Measurements from ENCODE around the gene FAM131A. TPM values are rescaled to one million over a fixed set of nuclear protein-coding genes. Genes with fewer than 3 reads are reported as not detected.

FAM131A gene, protein sequence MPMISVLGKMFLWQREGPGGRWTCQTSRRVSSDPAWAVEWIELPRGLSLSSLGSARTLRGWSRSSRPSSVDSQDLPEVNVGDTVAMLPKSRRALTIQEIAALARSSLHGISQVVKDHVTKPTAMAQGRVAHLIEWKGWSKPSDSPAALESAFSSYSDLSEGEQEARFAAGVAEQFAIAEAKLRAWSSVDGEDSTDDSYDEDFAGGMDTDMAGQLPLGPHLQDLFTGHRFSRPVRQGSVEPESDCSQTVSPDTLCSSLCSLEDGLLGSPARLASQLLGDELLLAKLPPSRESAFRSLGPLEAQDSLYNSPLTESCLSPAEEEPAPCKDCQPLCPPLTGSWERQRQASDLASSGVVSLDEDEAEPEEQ
- 13.9 and 14.4 TPM in 2 replicates for total RNA-seq (2014; rRNA removed; shearing (Covaris generic))

DNA sequence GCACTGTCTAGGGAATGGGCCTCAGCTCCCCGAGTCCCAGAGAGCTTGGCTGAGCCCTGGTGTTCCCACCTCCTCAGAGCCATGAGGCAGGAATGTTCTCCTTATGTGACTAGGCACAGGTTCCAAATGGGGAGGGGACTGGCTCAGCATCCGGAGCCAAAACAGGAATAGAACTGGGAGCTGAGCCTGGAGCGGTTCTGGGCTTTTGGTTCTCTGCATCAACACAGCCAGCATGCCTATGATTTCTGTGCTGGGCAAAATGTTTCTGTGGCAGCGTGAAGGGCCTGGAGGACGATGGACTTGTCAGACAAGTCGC lies at the start of gene FAM131A:
Gene FAM131A (plus strand): TSS at position 202 of the 316 bp plus-strand sequence. CDS start 31 bp downstream, at position 233.
- H3K4me3 ChIP-seq: peak within 1 kb of the TSS; percentile 54
- peaks cover 67% of the 10 kb centered on the region for H3K4me1 ChIP-seq (replicated peaks)
- H3K36me3 ChIP-seq: peaks cover 35% of the 10 kb centered on the region
- no peak for DNase-seq (ENCODE audit: low read depth in 1 of 2, low spot score in 2 of 2)
- no peaks in the 10 kb centered on the region for H3K27me3 ChIP-seq (replicated peaks)
- no peaks in the 10 kb centered on the region for H3K9me3 ChIP-seq (replicated peaks)
- H3K27ac ChIP-seq: no peak within 1 kb of the TSS

DNA sequence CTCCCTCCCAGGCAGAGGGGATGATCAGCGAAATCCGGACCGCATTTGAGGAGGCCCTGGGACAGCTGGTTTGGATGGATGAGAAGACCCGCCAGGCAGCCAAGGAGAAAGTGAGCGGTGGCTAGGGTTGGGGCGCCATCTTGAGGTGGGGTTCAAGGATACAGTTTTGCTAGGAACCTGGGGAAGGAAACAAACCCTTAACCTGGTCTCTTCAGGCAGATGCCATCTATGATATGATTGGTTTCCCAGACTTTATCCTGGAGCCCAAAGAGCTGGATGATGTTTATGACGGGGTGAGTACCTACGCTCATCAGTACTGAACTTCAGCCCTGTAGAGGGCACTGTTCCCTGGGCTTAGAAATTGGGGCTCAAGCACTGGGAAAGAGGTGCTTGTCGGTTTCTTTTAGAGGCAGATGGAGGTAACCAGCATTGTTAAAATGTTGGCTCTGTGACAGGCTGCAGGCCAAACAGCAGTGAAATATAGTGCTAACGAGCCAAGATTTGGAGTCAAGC lies 47.9 kb upstream of the FAM131A start:
- peak; percentile 30 to 58 for DNase-seq (ENCODE audit: low read depth in 1 of 2, low spot score in 2 of 2)
- Histone ChIP-seq H3K27ac (no peak overlapping the region), H3K27me3 (replicated peaks) (0 out of 2 replicates have a peak, but pooled peaks cover 3% of the 10 kb centered on the region), H3K4me1 (replicated peaks) (no peaks in the 10 kb centered on the region), H3K4me3 (no peak overlapping the region), H3K9me3 (replicated peaks) (no peaks in the 10 kb centered on the region), H3K36me3 (no peaks in the 10 kb centered on the region)

- no peak overlapping the region for H3K4me3 ChIP-seq
- H3K4me1 ChIP-seq (replicated peaks): no peaks in the 10 kb centered on the region
- 0 out of 2 replicates have a peak, but pooled peaks cover 3% of the 10 kb centered on the region for H3K27me3 ChIP-seq (replicated peaks)
- no peaks in the 10 kb centered on the region for H3K9me3 ChIP-seq (replicated peaks)
- DNase-seq (ENCODE audit: low read depth in 1 of 2, low spot score in 2 of 2): no peak
- no peak overlapping the region for H3K27ac ChIP-seq
- H3K36me3 ChIP-seq: no peaks in the 10 kb centered on the region
Observed at GRCh38 chr3:184290331-184290730, 47.1 kb upstream of the FAM131A start.

GRCh38 chr3:184291044-184291737 lies 46.2 kb upstream of the FAM131A start:
- H3K27ac ChIP-seq: no peak overlapping the region
- H3K9me3 ChIP-seq (replicated peaks): no peaks in the 10 kb centered on the region
- 0 out of 2 replicates have a peak, but pooled peaks cover 3% of the 10 kb centered on the region for H3K27me3 ChIP-seq (replicated peaks)
- no peak for DNase-seq (ENCODE audit: low read depth in 1 of 2, low spot score in 2 of 2)
- H3K36me3 ChIP-seq: no peaks in the 10 kb centered on the region
- H3K4me3 ChIP-seq: no peak overlapping the region
- no peaks in the 10 kb centered on the region for H3K4me1 ChIP-seq (replicated peaks)

DNA sequence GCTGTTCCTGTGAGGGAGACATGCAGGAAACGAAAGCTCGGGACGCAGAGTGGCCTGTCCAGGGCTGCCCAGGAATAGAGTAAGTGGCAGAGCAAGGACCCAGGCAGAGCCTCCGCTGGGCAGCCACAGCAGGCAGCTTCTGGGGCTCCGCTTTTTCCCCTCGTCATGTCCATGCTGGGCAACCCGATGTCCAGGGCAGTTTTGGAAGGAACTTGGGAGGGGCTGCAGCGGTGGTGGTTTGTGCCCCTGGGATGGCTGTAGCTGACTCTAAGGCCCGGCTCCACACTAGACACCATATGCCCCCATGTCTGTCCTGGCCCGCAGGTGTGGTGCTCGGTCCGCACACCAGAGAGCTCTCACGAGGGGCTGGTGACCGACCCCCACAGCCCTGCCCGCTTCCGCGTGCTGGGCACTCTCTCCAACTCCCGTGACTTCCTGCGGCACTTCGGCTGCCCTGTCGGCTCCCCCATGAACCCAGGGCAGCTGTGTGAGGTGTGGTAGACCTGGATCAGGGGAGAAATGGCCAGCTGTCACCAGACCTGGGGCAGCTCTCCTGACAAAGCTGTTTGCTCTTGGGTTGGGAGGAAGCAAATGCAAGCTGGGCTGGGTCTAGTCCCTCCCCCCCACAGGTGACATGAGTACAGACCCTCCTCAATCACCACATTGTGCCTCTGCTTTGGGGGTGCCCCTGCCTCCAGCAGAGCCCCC lies 45.5 kb upstream of the FAM131A start:
- no peak overlapping the region for H3K4me3 ChIP-seq

GRCh38 chr3:184295771-184296170 lies 41.6 kb upstream of the FAM131A start:
- no peaks in the 10 kb centered on the region for H3K9me3 ChIP-seq (replicated peaks)
- H3K36me3 ChIP-seq: peaks cover 17% of the 10 kb centered on the region
- H3K4me1 ChIP-seq (replicated peaks): peaks cover 14% of the 10 kb centered on the region
- no peak overlapping the region for H3K4me3 ChIP-seq
- DNase-seq (ENCODE audit: low read depth in 1 of 2, low spot score in 2 of 2): no peak
- no peaks in the 10 kb centered on the region for H3K27me3 ChIP-seq (replicated peaks)
- H3K27ac ChIP-seq: no peak overlapping the region

More for the DNA sequence above, 45.5 kb upstream of the FAM131A start:
- Histone ChIP-seq H3K36me3 (no peaks in the 10 kb centered on the region), H3K4me1 (replicated peaks) (no peaks in the 10 kb centered on the region), H3K27me3 (replicated peaks) (0 out of 2 replicates have a peak, but pooled peaks cover 3% of the 10 kb centered on the region), H3K9me3 (replicated peaks) (no peaks in the 10 kb centered on the region), H3K27ac (no peak overlapping the region)
- DNase-seq (ENCODE audit: low read depth in 1 of 2, low spot score in 2 of 2): no peak

DNA sequence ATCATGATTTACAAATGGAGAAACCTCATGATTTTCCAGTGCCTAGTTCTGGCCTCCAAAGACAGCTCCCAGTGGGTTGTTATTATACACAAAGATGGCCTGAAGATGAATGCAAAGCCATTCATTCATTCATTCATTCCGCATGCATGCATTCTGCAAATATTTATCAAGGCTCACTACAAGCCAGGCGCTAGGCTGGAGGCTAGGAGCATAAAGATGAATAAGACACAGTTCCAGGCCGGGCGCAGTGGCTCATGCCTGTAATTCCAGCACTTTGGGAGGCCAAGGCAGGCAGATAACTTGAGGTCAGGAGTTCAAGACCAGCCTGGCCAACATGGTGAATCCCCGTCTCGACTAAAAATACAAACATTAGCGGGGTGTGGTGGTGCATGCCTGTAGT lies 40.8 kb upstream of the FAM131A start:
- no peaks in the 10 kb centered on the region for H3K9me3 ChIP-seq (replicated peaks)
- peaks cover 16% of the 10 kb centered on the region for H3K4me1 ChIP-seq (replicated peaks)
- H3K4me3 ChIP-seq: no peak overlapping the region
- no peak for DNase-seq (ENCODE audit: low read depth in 1 of 2, low spot score in 2 of 2)
- H3K27ac ChIP-seq: no peak overlapping the region
- H3K27me3 ChIP-seq (replicated peaks): no peaks in the 10 kb centered on the region
- H3K36me3 ChIP-seq: peaks cover 26% of the 10 kb centered on the region

DNA sequence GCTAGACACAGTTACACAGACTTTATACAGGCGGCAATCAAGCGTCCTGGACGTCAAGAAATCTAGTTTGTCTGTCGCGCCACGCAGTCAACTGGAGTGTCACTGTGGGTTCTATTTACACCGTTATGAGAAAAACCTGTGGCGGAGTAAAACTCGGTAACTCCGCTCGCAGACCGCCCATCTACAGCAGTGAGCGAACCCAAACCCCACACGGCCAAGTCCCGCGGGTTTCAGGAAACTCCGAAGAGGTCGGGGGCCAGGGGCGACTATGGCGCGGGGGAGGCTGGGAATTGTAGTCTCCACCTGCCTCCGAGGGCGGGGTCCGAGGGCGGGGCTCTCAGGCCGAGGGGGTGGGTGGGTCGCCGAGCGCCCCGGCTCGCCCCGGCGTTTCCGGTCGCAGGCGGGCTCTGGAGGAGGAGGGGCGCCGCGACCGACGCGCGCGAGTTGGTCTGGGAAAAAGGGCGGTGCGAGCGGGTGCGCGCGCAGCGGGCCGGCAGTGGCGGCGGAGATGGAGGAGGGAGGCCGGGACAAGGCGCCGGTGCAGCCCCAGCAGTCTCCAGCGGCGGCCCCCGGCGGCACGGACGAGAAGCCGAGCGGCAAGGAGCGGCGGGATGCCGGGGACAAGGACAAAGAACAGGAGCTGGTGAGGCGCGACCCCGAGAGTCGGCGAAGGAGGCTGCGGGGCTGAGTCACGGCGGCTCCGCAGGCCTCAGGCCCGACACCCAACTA lies 38.5 kb upstream of the FAM131A start, which contains the start of gene PSMD2:
Gene PSMD2 (plus strand): TSS at position 483 of the 729 bp plus-strand sequence. CDS start 26 bp downstream, at position 509.
- peak within 1 kb of the TSS; percentile 82 for H3K4me3 ChIP-seq
- peaks cover 16% of the 10 kb centered on the region for H3K4me1 ChIP-seq (replicated peaks)
- H3K36me3 ChIP-seq: peaks cover 49% of the 10 kb centered on the region
- peak within 1 kb of the TSS; percentile 50 for H3K27ac ChIP-seq
- DNase-seq (ENCODE audit: low read depth in 1 of 2, low spot score in 2 of 2): peak; percentile 91 to 97
- H3K27me3 ChIP-seq (replicated peaks): no peaks in the 10 kb centered on the region
- H3K9me3 ChIP-seq (replicated peaks): no peaks in the 10 kb centered on the region

DNA sequence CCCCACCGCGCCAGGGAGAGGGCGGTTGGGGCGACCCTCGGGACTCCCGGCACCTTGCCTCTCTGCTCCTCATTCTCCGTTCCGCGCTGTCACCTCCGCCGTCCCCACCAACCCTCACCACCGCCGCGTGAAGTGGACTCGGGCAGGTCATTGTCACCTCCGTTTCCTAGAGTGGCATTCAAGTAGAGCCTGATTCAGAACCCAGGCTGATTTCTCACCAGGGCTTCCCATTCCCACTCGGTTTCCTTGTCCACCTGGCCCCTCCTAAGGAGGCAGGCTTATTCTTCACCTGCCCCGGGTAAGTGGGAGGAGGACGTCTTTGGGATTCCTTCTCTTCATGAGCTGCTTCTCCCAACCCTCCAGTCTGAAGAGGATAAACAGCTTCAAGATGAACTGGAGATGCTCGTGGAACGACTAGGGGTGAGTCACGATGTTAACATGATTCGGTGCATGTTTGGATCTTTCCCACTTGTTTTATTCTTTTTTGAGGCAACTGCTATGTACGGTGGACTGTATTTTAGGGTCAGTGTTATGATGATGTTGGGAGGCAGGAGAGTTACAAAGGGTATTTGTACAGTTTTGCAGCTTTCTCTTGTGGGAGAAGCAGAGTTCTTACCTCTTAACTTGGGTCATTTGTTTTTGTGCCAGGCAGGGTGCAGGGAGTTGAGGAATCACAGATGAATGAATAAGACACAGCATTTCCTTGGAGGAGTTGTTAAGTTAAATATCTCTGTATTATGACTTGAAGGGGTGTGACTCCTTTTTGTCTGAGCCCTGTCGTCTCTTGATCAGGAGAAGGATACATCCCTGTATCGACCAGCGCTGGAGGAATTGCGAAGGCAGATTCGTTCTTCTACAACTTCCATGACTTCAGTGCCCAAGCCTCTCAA lies 37.7 kb upstream of the FAM131A start:
- H3K36me3 ChIP-seq: peaks cover 57% of the 10 kb centered on the region
- DNase-seq (ENCODE audit: low read depth in 1 of 2, low spot score in 2 of 2): peak in 1 of 2 experiments; percentile 26
- peak overlapping the region; percentile 82 for H3K4me3 ChIP-seq
- H3K27me3 ChIP-seq (replicated peaks): no peaks in the 10 kb centered on the region
- peak overlapping the region; percentile 50 for H3K27ac ChIP-seq
- H3K9me3 ChIP-seq (replicated peaks): no peaks in the 10 kb centered on the region
- peaks cover 16% of the 10 kb centered on the region for H3K4me1 ChIP-seq (replicated peaks)

DNA sequence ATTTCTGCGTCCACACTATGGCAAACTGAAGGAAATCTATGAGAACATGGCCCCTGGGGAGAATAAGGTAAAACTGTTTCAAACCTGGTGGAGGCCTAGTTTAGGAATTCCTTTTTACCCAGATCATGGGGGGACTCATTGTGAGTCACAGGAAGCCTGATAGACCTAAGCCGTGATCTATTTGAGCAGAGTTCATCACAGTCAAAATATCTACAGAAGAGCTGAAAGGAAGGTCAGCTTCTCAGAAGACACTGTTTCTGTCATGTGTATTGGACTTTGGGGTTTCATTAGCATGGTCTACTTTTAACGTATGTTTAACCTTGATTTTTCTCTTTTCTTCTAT lies 37.1 kb upstream of the FAM131A start:
- Histone ChIP-seq H3K27me3 (replicated peaks) (no peaks in the 10 kb centered on the region), H3K4me3 (peak overlapping the region; percentile 82), H3K9me3 (replicated peaks) (no peaks in the 10 kb centered on the region), H3K36me3 (peaks cover 63% of the 10 kb centered on the region), H3K4me1 (replicated peaks) (peaks cover 16% of the 10 kb centered on the region), H3K27ac (peak overlapping the region; percentile 50)
- DNase-seq (ENCODE audit: low read depth in 1 of 2, low spot score in 2 of 2): no peak

- H3K27me3 ChIP-seq (replicated peaks): no peaks in the 10 kb centered on the region
- peaks cover 91% of the 10 kb centered on the region for H3K36me3 ChIP-seq
- no peak overlapping the region for H3K27ac ChIP-seq
- DNase-seq (ENCODE audit: low read depth in 1 of 2, low spot score in 2 of 2): no peak
- no peak overlapping the region for H3K4me3 ChIP-seq
- peaks cover 3% of the 10 kb centered on the region for H3K4me1 ChIP-seq (replicated peaks)
- H3K9me3 ChIP-seq (replicated peaks): no peaks in the 10 kb centered on the region
Observed at GRCh38 chr3:184305577-184305976, 31.8 kb upstream of the FAM131A start.

DNA sequence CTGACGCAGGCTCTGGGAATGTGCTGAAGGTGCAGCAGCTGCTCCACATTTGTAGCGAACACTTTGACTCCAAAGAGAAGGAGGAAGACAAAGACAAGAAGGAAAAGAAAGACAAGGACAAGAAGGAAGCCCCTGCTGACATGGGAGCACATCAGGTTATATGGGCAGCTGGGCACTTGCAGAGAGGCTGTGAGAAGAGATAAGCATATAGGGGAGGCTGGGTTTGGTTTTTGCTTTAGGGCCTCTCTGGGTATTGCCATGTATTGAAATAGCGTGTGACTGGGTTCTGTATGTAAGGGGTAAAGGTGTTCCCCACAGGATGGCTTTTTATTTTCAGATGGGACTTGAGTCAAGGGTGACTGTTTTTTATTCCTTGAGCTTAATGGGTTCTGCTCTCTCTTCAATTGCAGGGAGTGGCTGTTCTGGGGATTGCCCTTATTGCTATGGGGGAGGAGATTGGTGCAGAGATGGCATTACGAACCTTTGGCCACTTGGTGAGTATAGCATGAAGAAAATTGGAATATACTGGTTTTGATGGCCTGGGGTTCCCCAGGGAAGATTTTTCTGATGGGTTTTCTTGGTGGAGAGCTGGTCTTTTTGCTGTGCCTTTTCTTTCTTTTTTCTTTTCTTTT lies 30.9 kb upstream of the FAM131A start:
- H3K4me1 ChIP-seq (replicated peaks): no peaks in the 10 kb centered on the region
- no peaks in the 10 kb centered on the region for H3K9me3 ChIP-seq (replicated peaks)
- H3K27me3 ChIP-seq (replicated peaks): no peaks in the 10 kb centered on the region
- H3K4me3 ChIP-seq: no peak overlapping the region
- peaks cover 82% of the 10 kb centered on the region for H3K36me3 ChIP-seq
- DNase-seq (ENCODE audit: low read depth in 1 of 2, low spot score in 2 of 2): no peak
- no peak overlapping the region for H3K27ac ChIP-seq
